GM10266 (cell line): ENCODE results near the gene C20orf96.

ENCODE experiments used
- DNase-seq: peaks from one replicate; pipeline ENCODE4 v3.0.0; 2012; ENCODE audit errors: extremely low spot score
- TF ChIP-seq, protein P1 (sequence below): IDR thresholded peaks from 2 replicates; pipeline ENCODE4 v1.5.1; 2012; ENCODE audit warnings: mild to moderate bottlenecking, low read depth; ENCODE audit not compliant: control insufficient read depth, insufficient read depth; ENCODE audit errors: missing control alignments

Gene C20orf96

DNA sequence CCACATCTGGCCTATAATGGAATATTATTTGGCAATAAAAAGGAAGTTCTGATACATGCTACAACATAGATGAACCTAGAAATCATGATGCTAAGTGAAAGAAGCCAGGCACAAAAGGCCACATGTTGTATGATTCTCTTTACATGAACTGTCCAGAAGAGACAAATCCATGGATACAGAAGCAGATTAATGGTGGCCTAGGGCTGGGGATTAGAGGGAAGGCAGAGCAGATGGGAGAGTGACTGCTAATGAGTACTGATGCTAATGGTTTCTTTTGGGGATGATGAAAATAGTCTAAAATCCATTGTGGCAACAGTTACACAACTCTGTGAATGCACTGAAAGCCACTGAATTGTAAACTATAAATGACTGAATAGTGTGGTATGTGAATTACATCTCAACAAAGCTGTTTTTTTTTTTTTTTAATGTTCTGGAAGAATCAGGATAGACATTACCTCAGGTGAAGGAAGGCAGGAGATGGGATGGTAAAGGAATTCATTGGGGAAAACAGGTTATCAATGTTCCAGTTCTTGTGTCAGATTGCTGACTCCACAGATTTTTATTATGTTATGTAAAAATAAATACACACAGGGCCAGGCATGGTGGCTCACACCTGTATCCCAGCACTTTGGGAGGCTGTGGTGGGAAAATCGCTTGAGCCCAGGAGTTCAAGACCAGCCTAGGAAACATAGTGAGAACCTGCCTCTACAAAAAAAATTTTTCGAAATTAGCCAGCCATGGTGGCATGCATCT is 25.9 kb upstream of the C20orf96 start:
- DNase-seq: no peak
- TF ChIP-seq, protein P1, sequence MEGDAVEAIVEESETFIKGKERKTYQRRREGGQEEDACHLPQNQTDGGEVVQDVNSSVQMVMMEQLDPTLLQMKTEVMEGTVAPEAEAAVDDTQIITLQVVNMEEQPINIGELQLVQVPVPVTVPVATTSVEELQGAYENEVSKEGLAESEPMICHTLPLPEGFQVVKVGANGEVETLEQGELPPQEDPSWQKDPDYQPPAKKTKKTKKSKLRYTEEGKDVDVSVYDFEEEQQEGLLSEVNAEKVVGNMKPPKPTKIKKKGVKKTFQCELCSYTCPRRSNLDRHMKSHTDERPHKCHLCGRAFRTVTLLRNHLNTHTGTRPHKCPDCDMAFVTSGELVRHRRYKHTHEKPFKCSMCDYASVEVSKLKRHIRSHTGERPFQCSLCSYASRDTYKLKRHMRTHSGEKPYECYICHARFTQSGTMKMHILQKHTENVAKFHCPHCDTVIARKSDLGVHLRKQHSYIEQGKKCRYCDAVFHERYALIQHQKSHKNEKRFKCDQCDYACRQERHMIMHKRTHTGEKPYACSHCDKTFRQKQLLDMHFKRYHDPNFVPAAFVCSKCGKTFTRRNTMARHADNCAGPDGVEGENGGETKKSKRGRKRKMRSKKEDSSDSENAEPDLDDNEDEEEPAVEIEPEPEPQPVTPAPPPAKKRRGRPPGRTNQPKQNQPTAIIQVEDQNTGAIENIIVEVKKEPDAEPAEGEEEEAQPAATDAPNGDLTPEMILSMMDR: no peak

DNA sequence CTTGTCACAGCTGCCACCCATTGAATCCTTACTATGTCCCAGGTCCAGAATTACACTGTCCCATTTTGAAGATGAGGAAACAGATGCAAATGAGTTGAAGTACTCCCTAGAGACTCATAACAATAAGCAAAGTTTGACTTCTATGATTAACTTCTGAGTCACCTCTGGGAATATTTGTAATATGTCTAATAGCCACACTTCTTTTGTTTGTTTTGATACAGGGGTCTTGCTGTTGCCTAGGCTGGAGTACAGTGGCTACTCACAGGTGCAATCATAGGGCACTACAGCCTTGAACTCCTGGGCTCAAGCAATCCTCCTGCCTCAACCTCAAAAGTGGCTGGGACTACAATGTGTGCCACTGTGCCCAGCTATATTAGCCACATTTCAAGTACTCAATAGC is 23.4 kb upstream of the C20orf96 start:
- TF ChIP-seq, protein P1: no peak
- no peak for DNase-seq

DNA sequence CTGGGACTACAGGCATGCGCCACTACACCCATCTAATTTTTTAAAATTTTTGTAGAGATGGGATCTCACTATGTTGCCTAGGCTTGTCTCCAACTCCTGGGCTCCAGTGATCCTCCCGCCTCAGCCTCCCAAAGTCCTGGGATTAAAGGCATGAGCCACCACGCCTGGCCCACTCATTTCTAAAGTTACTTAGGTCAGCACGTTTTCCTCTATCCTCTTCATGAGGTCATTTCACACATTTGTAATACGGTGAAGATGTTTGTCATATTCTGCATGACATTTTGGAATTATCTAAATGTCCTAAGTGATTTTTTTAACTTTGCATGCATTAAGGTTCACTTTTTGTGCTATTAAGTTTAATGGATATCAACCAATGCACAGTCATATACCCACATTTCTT is 22.9 kb upstream of the C20orf96 start:
- TF ChIP-seq, protein P1: no peak
- DNase-seq: no peak

DNA sequence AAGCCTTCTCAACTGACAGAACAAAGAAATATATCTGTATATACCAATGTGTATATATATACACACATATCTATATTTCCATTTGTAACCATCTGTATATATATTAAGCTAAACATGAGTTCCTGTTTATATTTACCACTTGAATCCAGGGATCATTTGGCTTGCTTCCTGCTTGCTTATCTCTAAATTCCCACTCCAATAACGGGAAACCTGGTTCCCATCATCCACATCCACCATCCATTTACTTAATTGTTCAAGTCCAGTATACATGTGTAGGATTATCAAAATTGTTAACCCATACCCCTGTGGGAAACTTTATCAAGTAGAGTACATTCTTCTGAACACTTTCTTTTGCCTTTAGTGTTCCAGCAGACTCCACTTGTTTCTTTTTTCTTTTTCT is 22.3 kb upstream of the C20orf96 start:
- TF ChIP-seq, protein P1: no peak
- DNase-seq: no peak

DNA sequence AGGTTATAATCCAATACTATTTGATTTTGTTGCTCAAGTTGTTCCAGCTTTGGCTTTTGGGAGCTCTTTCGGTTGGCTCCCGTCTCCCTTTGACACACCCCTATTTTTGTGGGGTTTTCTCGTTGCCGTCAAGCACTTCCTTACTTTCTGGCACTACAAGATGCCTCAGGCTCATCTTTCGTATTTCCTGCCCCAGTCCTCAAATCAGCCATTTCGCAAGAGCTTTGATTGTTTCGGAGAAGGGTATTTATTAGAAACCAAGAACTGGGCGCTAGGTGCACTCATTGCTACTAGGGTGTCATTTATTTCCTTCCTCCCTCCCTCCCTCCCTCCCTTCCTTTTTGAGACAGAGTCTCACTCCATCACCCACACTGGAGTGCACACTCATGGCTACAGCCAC is 21.5 kb upstream of the C20orf96 start:
- no peak for DNase-seq
- TF ChIP-seq, protein P1: no peak

DNA sequence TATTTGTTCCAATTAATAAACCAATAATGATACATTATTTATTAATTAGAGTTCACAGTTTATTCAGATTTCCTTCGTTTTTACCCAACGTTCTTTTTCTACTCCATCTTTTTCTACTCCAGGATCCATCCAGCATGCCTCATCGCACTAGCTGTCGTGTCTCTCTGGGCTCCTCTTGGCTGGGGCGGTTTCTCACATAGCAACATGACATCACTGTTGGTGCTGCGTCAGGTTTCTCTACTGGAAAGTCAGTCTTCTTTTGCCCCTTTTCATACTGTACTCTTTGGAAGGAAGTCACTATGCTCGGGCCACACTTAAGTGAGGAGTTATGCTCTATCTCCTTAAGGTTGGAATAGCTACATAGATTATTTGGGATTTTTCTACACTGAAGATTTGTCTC is 21.1 kb upstream of the C20orf96 start:
- TF ChIP-seq, protein P1: no peak
- no peak for DNase-seq

DNA sequence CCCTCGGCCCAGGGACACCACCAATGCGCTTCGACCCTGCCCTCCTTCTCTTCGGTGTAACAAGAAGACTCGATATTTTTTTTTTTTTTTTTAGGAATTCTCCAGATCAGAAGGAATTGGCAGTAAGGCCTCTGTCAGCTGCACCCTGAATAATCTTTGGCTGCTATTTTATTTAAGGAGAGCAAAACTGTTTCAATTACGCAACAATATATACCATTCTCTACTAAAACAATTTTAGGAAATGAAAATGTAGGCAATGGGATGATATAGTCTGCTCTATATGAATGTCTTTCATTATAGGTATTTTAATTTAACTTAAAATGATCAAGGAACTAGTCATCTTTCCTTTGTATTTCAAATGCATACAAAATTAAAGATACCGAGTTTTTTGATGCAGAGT is 20.1 kb upstream of the C20orf96 start:
- no peak for DNase-seq
- TF ChIP-seq, protein P1: no peak
